GM12878 (cell line): ENCODE measurements around the gene MYCBP2. TPM values are rescaled to one million over a fixed set of nuclear protein-coding genes. Genes with fewer than 3 reads are reported as not detected.

Experiments used
- ATF2 ChIP-seq: IDR thresholded peaks from 2 replicates; pipeline ENCODE4 v1.6.1; 2012; ENCODE audit warnings: low read length, inconsistent platforms
- BMI1 ChIP-seq: fragments of 450-650 bp; IDR thresholded peaks from 2 replicates; pipeline ENCODE4 v1.6.1; 2016; ENCODE audit warnings: mild to moderate bottlenecking, moderate library complexity, borderline replicate concordance
- HSF1 ChIP-seq: fragments of 150-350 bp; IDR thresholded peaks from 2 replicates; pipeline ENCODE4 v1.6.1; 2014; ENCODE audit warnings: mild to moderate bottlenecking, low read depth, low read length
- IKZF1 ChIP-seq: fragments of 450-650 bp; conservative IDR thresholded peaks from 2 replicates; pipeline ENCODE4 v1.6.1; 2017; ENCODE audit warnings: antibody characterized with exemption, mild to moderate bottlenecking
- PBX3 ChIP-seq: IDR thresholded peaks from 2 replicates; pipeline ENCODE4 v1.6.1; 2011; ENCODE audit warnings: mild to moderate bottlenecking, low read depth, low read length, moderate library complexity; ENCODE audit not compliant: insufficient replicate concordance
- PKNOX1 ChIP-seq: fragments of 450-650 bp; IDR thresholded peaks from 2 replicates; pipeline ENCODE4 v1.6.1; 2016; ENCODE audit warnings: mild to moderate bottlenecking
- PML ChIP-seq: IDR thresholded peaks from 2 replicates; pipeline ENCODE4 v1.6.1; 2012; ENCODE audit warnings: low read length, inconsistent platforms
- RBBP5 ChIP-seq: fragments of 200-600 bp; sonication (generic); conservative IDR thresholded peaks from 2 replicates; pipeline ENCODE4 v1.6.1; 2016
- RELB ChIP-seq: fragments of 450-650 bp; IDR thresholded peaks from 2 replicates; pipeline ENCODE4 v1.6.1; 2017; ENCODE audit warnings: low read depth, mild to moderate bottlenecking, moderate library complexity
- SMAD5 ChIP-seq: IDR thresholded peaks from 2 replicates; pipeline ENCODE4 v1.6.1; 2016; ENCODE audit warnings: antibody characterized with exemption, low read depth
- STAT1 ChIP-seq: fragments of 450-650 bp; conservative IDR thresholded peaks from 2 replicates; pipeline ENCODE4 v1.6.1; 2014; ENCODE audit warnings: antibody characterized with exemption, mild to moderate bottlenecking
- SUPT20H ChIP-seq: IDR thresholded peaks from 2 replicates; pipeline ENCODE4 v1.6.1; 2011; ENCODE audit warnings: low read depth, mild to moderate bottlenecking, low read length, moderate library complexity, borderline replicate concordance; ENCODE audit not compliant: control insufficient read depth
- ZBTB33 ChIP-seq: fragments of 450-650 bp; IDR thresholded peaks from 2 replicates; pipeline ENCODE4 v1.6.1; 2017; ENCODE audit warnings: mild to moderate bottlenecking
- ZBTB4 ChIP-seq: fragments of 450-650 bp; formaldehyde crosslinking; IDR thresholded peaks from 2 replicates; pipeline ENCODE4 v1.4.0; 2022; ENCODE audit warnings: mild to moderate bottlenecking, moderate library complexity
- ZNF24 ChIP-seq: fragments of 450-650 bp; IDR thresholded peaks from 2 replicates; pipeline ENCODE4 v1.6.1; 2017; ENCODE audit warnings: antibody characterized with exemption, mild to moderate bottlenecking
- ZSCAN29 ChIP-seq: fragments of 450-650 bp; IDR thresholded peaks from 2 replicates; pipeline ENCODE4 v1.6.1; 2017; ENCODE audit warnings: mild to moderate bottlenecking, moderate library complexity
- ZZZ3 ChIP-seq: IDR thresholded peaks from 2 replicates; pipeline ENCODE4 v1.6.1; 2011; ENCODE audit warnings: low read depth; ENCODE audit not compliant: control insufficient read depth, insufficient read length
- polyA plus RNA-seq, 11 experiments: library from polyadenylated mRNA; depleted of rRNA in 4 of 11; unstranded in 6 of 11; stranded (reverse) in 5 of 11; fragments of >200 nt; fragmentation: Nextera tagmentation in 4 of 11; fragmentation: Illumina TruSeq in 1 of 11; extraction: Ambion mirVana in 4 of 11; extraction: Trizol in 1 of 11; gene quantifications; 1 replicate in 1 of 11; 2 replicates in 10 of 11; pipeline versions ENCODE4 v1.2.1 to v1.2.3, GENCODE V29; 2011 to 2016; ENCODE audit warnings: inconsistent platforms in 2 of 11, missing spikeins in 2 of 11, low read depth in 1 of 11
- total RNA-seq, 4 experiments: library from RNA; depleted of rRNA in 3 of 4; stranded (reverse); fragments of >200 nt in 3 of 4; fragmentation: Illumina TruSeq in 1 of 4; extraction: Trizol in 1 of 4; gene quantifications; 2 replicates each; pipeline versions ENCODE4 v1.2.1 to v1.2.3, GENCODE V29; 2013 to 2021

Gene MYCBP2
- total and polyA plus RNA-seq, 10 of the 15 experiments (the other 5 are each of a cell fraction or from before 2014, with no cell fraction given) = 51.9 to 152 (median 98.2) TPM

- TF ChIP-seq RELB (peak; percentile 85), PML (no peak), STAT1 (peak; percentile 30; the same call in 1 of the 2 replicates), IKZF1 (peak; percentile 97), SMAD5 (peak; percentile 52; the same call in 1 of the 2 replicates), ZSCAN29 (peak; percentile 90), ZBTB33 (0 out of 2 replicates have a peak, but pooled peaks have one; percentile 13), ATF2 (no peak), PKNOX1 (peak; percentile 83), SUPT20H (no peak), RBBP5 (peak; percentile 61; the same call in 1 of the 2 replicates), BMI1 (no peak), ZBTB4 (no peak), ZZZ3 (no peak), HSF1 (no peak), PBX3 (peak; percentile 26), ZNF24 (no peak)
Observed at GRCh38 chr13:77329133-77329910, 2.4 kb upstream of the MYCBP2 start (continued).
